ENCODE measurements around the gene BPIFB3.

DNA sequence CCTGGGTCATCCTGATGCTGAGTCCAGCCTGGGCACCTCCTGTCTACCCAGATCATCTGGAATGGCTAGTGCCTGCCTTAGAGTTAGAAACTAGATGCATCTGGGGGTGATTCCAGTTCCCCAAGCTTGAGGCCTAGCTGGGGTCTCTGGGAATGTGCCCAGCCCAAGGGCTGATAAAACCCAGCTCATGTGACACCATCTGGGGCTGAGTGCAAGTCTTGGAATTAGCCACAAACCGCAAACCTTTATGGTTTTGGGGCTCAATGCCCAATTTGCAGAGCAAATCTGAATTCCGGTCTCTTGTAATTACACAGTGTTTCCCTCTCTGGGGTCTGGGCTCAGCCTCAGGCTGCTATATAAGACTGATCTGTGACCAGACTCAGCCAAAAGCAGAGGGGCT is 25.6 kb downstream of the BPIFB3 start, which contains the start of gene BPIFB4:
- TF ChIP-seq, protein P1, sequence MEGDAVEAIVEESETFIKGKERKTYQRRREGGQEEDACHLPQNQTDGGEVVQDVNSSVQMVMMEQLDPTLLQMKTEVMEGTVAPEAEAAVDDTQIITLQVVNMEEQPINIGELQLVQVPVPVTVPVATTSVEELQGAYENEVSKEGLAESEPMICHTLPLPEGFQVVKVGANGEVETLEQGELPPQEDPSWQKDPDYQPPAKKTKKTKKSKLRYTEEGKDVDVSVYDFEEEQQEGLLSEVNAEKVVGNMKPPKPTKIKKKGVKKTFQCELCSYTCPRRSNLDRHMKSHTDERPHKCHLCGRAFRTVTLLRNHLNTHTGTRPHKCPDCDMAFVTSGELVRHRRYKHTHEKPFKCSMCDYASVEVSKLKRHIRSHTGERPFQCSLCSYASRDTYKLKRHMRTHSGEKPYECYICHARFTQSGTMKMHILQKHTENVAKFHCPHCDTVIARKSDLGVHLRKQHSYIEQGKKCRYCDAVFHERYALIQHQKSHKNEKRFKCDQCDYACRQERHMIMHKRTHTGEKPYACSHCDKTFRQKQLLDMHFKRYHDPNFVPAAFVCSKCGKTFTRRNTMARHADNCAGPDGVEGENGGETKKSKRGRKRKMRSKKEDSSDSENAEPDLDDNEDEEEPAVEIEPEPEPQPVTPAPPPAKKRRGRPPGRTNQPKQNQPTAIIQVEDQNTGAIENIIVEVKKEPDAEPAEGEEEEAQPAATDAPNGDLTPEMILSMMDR (IDR thresholded peaks at IDR 0.05; ENCODE audit: low read depth, low read length, poor library complexity, severe bottlenecking), result no peak
- no peak for TF ChIP-seq EZH2phosphoT487 (IDR thresholded peaks at IDR 0.05; ENCODE audit: borderline replicate concordance, low read length)
